ENCODE measurements around the gene DOP1A. TPM values are rescaled to one million over a fixed set of nuclear protein-coding genes. Genes with fewer than 3 reads are reported as not detected.

Gene DOP1A
- total and polyA plus RNA-seq, 2 of the 4 experiments (the other 2 are of a cell fraction), result 6.0 to 32.4 TPM

- Histone ChIP-seq H3K4me1 (ENCODE audit: control insufficient read depth, insufficient read depth, low read length) (no peaks in the 10 kb centered on the region; the same call in 1 of the 2 replicates), H2AK9ac (replicated peaks; ENCODE audit: low read depth, low read length, poor library complexity) (no peak overlapping the region), H3K14ac (replicated peaks; ENCODE audit: low read depth, low read length) (no peak overlapping the region), H2AK5ac (ENCODE audit: low read depth, low read length) (no peak overlapping the region), H3K56ac (ENCODE audit: extremely low read depth, insufficient read depth, low read length) (no peak overlapping the region), H3K4ac (ENCODE audit: low read depth, low read length) (no peak overlapping the region), H3K4me3 (ENCODE audit: insufficient read depth, low read depth, low read length) (no peak overlapping the region), H3K4me2 (ENCODE audit: low read depth, low read length) (no peak overlapping the region), H3K23ac (ENCODE audit: low read depth, low read length) (no peak overlapping the region), H3K27me3 (ENCODE audit: control insufficient read depth, insufficient read depth, low read length) (no peaks in the 10 kb centered on the region), H3K9me1 (ENCODE audit: insufficient read depth, low read length) (no peaks in the 10 kb centered on the region), H4K91ac (ENCODE audit: insufficient read depth, low read depth, low read length) (no peak overlapping the region), H4K5ac (ENCODE audit: low read depth, low read length) (no peak overlapping the region), H3K36me3 (ENCODE audit: control insufficient read depth, insufficient read depth, low read length) (no peaks in the 10 kb centered on the region), H3K9me3 (ENCODE audit: control insufficient read depth, insufficient read depth, low read length) (no peaks in the 10 kb centered on the region), H3K27ac (ENCODE audit: insufficient read depth, low read length) (no peak overlapping the region), H2BK120ac (ENCODE audit: low read depth, low read length) (no peak overlapping the region), H3K18ac (ENCODE audit: low read depth, low read length) (no peak overlapping the region), H2AFZ (replicated peaks; ENCODE audit: low read length, poor library complexity) (no peak overlapping the region), H3K9ac (ENCODE audit: low read depth, low read length) (no peak overlapping the region), H4K20me1 (ENCODE audit: insufficient read depth, low read length) (peaks cover 3% of the 10 kb centered on the region; the same call in 1 of the 2 replicates), H3K79me1 (ENCODE audit: low read depth in 1 of 2, low read length in 2 of 2) (peaks cover 8 to 19% of the 10 kb centered on the region in 2 experiments; a peak in 3 of 4 replicates), H2BK15ac (ENCODE audit: low read depth, low read length) (no peak overlapping the region), H2BK5ac (ENCODE audit: low read depth, low read length, poor library complexity, severe bottlenecking) (no peak overlapping the region), H4K8ac (ENCODE audit: low read depth in 2 of 2, low read length in 2 of 2) (no peak overlapping the region), H2BK20ac (ENCODE audit: low read depth, low read length) (no peak overlapping the region)
- CTCF ChIA-PET, result interaction anchor here (1.0 kb wide), 1 partner anchor 118 kb away, joined by 3 read pairs; no protein-coding TSS in a partner anchor
- WGBS, 2 experiments (ENCODE audit: extremely low coverage in 2 of 2, insufficient read length in 1 of 2), result no CpG with 5 or more reads among the region's 1 CpG
- DNase-seq (no peak), ATAC-seq (ENCODE audit: low read depth) (no peak)
- POLR2A ChIA-PET (ENCODE audit: unreplicated experiment), result no interaction called here
- intact Hi-C loops (cut with micrococcal nuclease), result no loop called here
- no TSS peak for BruUV-seq (replicated peaks)
- in situ Hi-C loops (cut with MboI; ENCODE audit: low sequenced_read_pairs), result no loop called here
- TF ChIP-seq MAFK (IDR thresholded peaks at IDR 0.05; ENCODE audit: low read depth, low read length), result no peak
- TF ChIP-seq POLR2A (IDR thresholded peaks at IDR 0.05; ENCODE audit: low read depth, low read length), result no peak
- no peak for TF ChIP-seq SMC3 (IDR thresholded peaks at IDR 0.05; ENCODE audit: low read depth, low read length)
- TF ChIP-seq RAD21 (IDR thresholded peaks at IDR 0.05; ENCODE audit: low read length), result no peak
- no peak for TF ChIP-seq MAZ (IDR thresholded peaks at IDR 0.05; ENCODE audit: borderline replicate concordance, low read depth, low read length)
- no peak for TF ChIP-seq RCOR1 (IDR thresholded peaks at IDR 0.05; ENCODE audit: insufficient replicate concordance, low read length)
- no peak for TF ChIP-seq USF2 (IDR thresholded peaks at IDR 0.05; ENCODE audit: low read depth, low read length)
- TF ChIP-seq ELK1 (IDR thresholded peaks at IDR 0.05; ENCODE audit: borderline replicate concordance, low read depth, low read length), result no peak
- TF ChIP-seq, protein P1, sequence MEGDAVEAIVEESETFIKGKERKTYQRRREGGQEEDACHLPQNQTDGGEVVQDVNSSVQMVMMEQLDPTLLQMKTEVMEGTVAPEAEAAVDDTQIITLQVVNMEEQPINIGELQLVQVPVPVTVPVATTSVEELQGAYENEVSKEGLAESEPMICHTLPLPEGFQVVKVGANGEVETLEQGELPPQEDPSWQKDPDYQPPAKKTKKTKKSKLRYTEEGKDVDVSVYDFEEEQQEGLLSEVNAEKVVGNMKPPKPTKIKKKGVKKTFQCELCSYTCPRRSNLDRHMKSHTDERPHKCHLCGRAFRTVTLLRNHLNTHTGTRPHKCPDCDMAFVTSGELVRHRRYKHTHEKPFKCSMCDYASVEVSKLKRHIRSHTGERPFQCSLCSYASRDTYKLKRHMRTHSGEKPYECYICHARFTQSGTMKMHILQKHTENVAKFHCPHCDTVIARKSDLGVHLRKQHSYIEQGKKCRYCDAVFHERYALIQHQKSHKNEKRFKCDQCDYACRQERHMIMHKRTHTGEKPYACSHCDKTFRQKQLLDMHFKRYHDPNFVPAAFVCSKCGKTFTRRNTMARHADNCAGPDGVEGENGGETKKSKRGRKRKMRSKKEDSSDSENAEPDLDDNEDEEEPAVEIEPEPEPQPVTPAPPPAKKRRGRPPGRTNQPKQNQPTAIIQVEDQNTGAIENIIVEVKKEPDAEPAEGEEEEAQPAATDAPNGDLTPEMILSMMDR (conservative IDR thresholded peaks at IDR 0.05; ENCODE audit: low read depth, low read length), result no peak
- no peak for TF ChIP-seq FOS (IDR thresholded peaks at IDR 0.05; ENCODE audit: low read depth, low read length)
- dilution Hi-C loops (cut with HindIII; ENCODE audit: low sequenced_read_pairs, unreplicated experiment), result no loop called here
Measured at GRCh38 chr6:83097675-83098074, 30.2 kb downstream of the DOP1A start.

All from IMR-90 (cell line).